ENCODE data around the gene KCNQ1. TPM values are rescaled to one million over a fixed set of nuclear protein-coding genes. Genes with fewer than 3 reads are reported as not detected.

The KCNQ1 gene
- polyA plus RNA-seq, 1 donor (not counting 4 experiments of a cell fraction or from before 2014, with no cell fraction given) = not detected

GRCh38 chr11:2564588-2565425 is 120.0 kb downstream of the KCNQ1 start:
- dilution Hi-C loops (cut with MboI; ENCODE audit: extremely low pct_ligation_motif_present, low sequenced_read_pairs) = no loop called here
- no peaks in the 10 kb centered on the region for H3K27me3 ChIP-seq (ENCODE audit: control insufficient read depth, extremely low read depth, insufficient read depth, low read length)
- H3K4me3 ChIP-seq (ENCODE audit: control insufficient read depth in 2 of 3, extremely low read depth in 1 of 3, insufficient read depth in 2 of 3, low read depth in 1 of 3, low read length in 3 of 3) = no peak overlapping the region
- DNase-seq (ENCODE audit: low read depth, low spot score) (no peak), FAIRE-seq (no peak)
- H3K27ac ChIP-seq (ENCODE audit: control insufficient read depth, insufficient read depth, low read length) = no peak overlapping the region
- no peaks in the 10 kb centered on the region for H3K9me1 ChIP-seq (ENCODE audit: control insufficient read depth, extremely low read depth, insufficient read depth, low read length)
- H2AFZ ChIP-seq (ENCODE audit: control insufficient read depth, low read length) = no peak overlapping the region
- H3K4me2 ChIP-seq (ENCODE audit: control insufficient read depth, extremely low read depth, insufficient read depth, low read depth, low read length) = no peak overlapping the region
- no peak for TF ChIP-seq EZH2 (IDR thresholded peaks at IDR 0.05; ENCODE audit: low read length)
- TF ChIP-seq CTCF (optimal IDR thresholded peaks at IDR 0.05 in 1 of 3, IDR thresholded peaks at IDR 0.05 in 1 of 3, conservative IDR thresholded peaks at IDR 0.05 in 1 of 3; ENCODE audit: extremely low read depth in 1 of 3, insufficient read depth in 2 of 3, low read length in 3 of 3) = no peak
- H4K20me1 ChIP-seq (ENCODE audit: control insufficient read depth, extremely low read depth, insufficient read depth, low read length) = no peaks in the 10 kb centered on the region
- H3K36me3 ChIP-seq (ENCODE audit: control insufficient read depth in 2 of 2, extremely low read depth in 1 of 2, insufficient read depth in 2 of 2, low read length in 2 of 2) = no peaks in the 10 kb centered on the region
- no peaks in the 10 kb centered on the region for H3K79me2 ChIP-seq (ENCODE audit: control insufficient read depth, insufficient read depth, low read length)
- no peaks in the 10 kb centered on the region for H3K4me1 ChIP-seq (ENCODE audit: control insufficient read depth, extremely low read depth, insufficient read depth, low read length)
- no peaks in the 10 kb centered on the region for H3K9me3 ChIP-seq (ENCODE audit: control insufficient read depth, low read depth, low read length)
- H3K9ac ChIP-seq (ENCODE audit: control insufficient read depth, extremely low read depth, insufficient read depth, low read length) = no peak overlapping the region

- Histone ChIP-seq H3K27ac (ENCODE audit: control insufficient read depth, insufficient read depth, low read length) (no peak overlapping the region), H3K4me3 (ENCODE audit: control insufficient read depth in 2 of 3, extremely low read depth in 1 of 3, insufficient read depth in 2 of 3, low read depth in 1 of 3, low read length in 3 of 3) (no peak overlapping the region), H2AFZ (ENCODE audit: control insufficient read depth, low read length) (no peak overlapping the region), H4K20me1 (ENCODE audit: control insufficient read depth, extremely low read depth, insufficient read depth, low read length) (no peaks in the 10 kb centered on the region), H3K27me3 (ENCODE audit: control insufficient read depth, extremely low read depth, insufficient read depth, low read length) (no peaks in the 10 kb centered on the region), H3K4me2 (ENCODE audit: control insufficient read depth, extremely low read depth, insufficient read depth, low read depth, low read length) (no peak overlapping the region), H3K9me1 (ENCODE audit: control insufficient read depth, extremely low read depth, insufficient read depth, low read length) (no peaks in the 10 kb centered on the region), H3K9ac (ENCODE audit: control insufficient read depth, extremely low read depth, insufficient read depth, low read length) (no peak overlapping the region), H3K79me2 (ENCODE audit: control insufficient read depth, insufficient read depth, low read length) (no peaks in the 10 kb centered on the region), H3K36me3 (ENCODE audit: control insufficient read depth in 2 of 2, extremely low read depth in 1 of 2, insufficient read depth in 2 of 2, low read length in 2 of 2) (no peaks in the 10 kb centered on the region), H3K9me3 (ENCODE audit: control insufficient read depth, low read depth, low read length) (no peaks in the 10 kb centered on the region), H3K4me1 (ENCODE audit: control insufficient read depth, extremely low read depth, insufficient read depth, low read length) (no peaks in the 10 kb centered on the region)
- TF ChIP-seq EZH2 (IDR thresholded peaks at IDR 0.05; ENCODE audit: low read length) = no peak
- TF ChIP-seq CTCF (optimal IDR thresholded peaks at IDR 0.05 in 1 of 3, IDR thresholded peaks at IDR 0.05 in 1 of 3, conservative IDR thresholded peaks at IDR 0.05 in 1 of 3; ENCODE audit: extremely low read depth in 1 of 3, insufficient read depth in 2 of 3, low read length in 3 of 3) = no peak
- dilution Hi-C loops (cut with MboI; ENCODE audit: extremely low pct_ligation_motif_present, low sequenced_read_pairs) = no loop called here
- FAIRE-seq (no peak), DNase-seq (ENCODE audit: low read depth, low spot score) (no peak)
These were observed 120.8 kb downstream of the KCNQ1 start for GRCh38 chr11:2565447-2566222.

Data from keratinocyte (primary cell).